Measurements from ENCODE around the gene APBB1IP. TPM values are rescaled to one million over a fixed set of nuclear protein-coding genes. Genes with fewer than 3 reads are reported as not detected.

The APBB1IP gene
- total RNA-seq, 3 donors from 2014 or later = 3.5 to 30.1 (median 6.2) TPM

DNA sequence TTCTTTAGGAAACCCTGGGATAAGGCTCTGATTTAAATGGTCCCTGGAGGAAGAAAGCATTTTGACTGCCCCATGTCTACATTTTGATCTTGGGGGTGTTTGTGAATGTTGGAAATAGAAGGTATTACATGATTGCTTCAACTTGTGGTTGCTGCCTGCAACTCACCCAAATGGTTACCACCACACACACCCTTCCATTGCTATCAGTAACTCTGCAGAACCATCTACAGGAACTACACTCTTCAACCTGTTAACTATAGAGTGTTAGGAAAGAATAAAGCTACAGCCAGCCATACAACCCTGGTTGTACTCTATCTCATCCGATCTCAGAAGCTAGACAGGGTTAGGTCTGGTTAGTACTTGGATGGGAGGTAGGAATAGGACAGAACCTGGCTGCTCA lies 71.2 kb downstream of the APBB1IP start:
- no peaks in the 10 kb centered on the region for H3K4me1 ChIP-seq
- H3K27me3 ChIP-seq = no peaks in the 10 kb centered on the region

DNA sequence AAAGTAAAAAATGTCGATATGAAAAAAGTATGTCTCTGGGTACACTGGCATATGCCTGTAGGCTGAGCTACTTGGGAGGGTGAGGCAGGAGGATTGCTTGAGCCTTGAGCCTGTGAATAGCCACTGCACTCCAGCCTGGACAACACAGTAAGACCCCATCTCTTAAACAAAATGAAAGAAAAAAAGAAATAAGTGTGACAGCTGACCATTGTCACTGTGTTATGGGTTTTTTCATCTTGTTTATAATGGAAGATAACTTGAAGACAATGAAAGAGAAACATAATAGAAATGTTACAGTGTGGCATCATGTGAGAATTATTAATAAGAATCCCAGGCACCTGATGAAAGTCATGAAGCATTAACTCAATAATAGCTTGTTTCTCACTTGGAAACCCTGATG lies 75.0 kb downstream of the APBB1IP start:
- H3K27me3 ChIP-seq = peaks cover 0 to 3% of the 10 kb centered on the region in 2 donors
- TF ChIP-seq POLR2A (IDR thresholded peaks at IDR 0.05) (no peak), POLR2AphosphoS5 (IDR thresholded peaks at IDR 0.05) (no peak)
- TF ChIP-seq, protein P1, sequence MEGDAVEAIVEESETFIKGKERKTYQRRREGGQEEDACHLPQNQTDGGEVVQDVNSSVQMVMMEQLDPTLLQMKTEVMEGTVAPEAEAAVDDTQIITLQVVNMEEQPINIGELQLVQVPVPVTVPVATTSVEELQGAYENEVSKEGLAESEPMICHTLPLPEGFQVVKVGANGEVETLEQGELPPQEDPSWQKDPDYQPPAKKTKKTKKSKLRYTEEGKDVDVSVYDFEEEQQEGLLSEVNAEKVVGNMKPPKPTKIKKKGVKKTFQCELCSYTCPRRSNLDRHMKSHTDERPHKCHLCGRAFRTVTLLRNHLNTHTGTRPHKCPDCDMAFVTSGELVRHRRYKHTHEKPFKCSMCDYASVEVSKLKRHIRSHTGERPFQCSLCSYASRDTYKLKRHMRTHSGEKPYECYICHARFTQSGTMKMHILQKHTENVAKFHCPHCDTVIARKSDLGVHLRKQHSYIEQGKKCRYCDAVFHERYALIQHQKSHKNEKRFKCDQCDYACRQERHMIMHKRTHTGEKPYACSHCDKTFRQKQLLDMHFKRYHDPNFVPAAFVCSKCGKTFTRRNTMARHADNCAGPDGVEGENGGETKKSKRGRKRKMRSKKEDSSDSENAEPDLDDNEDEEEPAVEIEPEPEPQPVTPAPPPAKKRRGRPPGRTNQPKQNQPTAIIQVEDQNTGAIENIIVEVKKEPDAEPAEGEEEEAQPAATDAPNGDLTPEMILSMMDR (IDR thresholded peaks at IDR 0.05) = no peak
- no peaks in the 10 kb centered on the region for H3K36me3 ChIP-seq
- no peak overlapping the region for H3K27ac ChIP-seq
- no peaks in the 10 kb centered on the region for H3K4me1 ChIP-seq
- peaks cover 6 to 20% of the 10 kb centered on the region in 2 donors for H3K9me3 ChIP-seq
- no peak for DNase-seq (ENCODE audit: low spot score in 2 of 2)
- H3K4me3 ChIP-seq = no peak overlapping the region
- intact Hi-C loops (cut with DNase I; ENCODE audit: low total_unique reads) = no loop called here

More for the DNA sequence above, 71.2 kb downstream of the APBB1IP start:
- intact Hi-C loops (cut with DNase I; ENCODE audit: low total_unique reads) = no loop called here
- no peak for DNase-seq (ENCODE audit: low spot score in 2 of 2)
- H3K9me3 ChIP-seq = peaks cover 6 to 20% of the 10 kb centered on the region in 2 donors
- TF ChIP-seq, protein P1 (IDR thresholded peaks at IDR 0.05) = no peak
- no peak for TF ChIP-seq POLR2AphosphoS5 (IDR thresholded peaks at IDR 0.05)
- TF ChIP-seq POLR2A (IDR thresholded peaks at IDR 0.05) = no peak
- no peak overlapping the region for H3K4me3 ChIP-seq
- H3K36me3 ChIP-seq = no peaks in the 10 kb centered on the region
- H3K27ac ChIP-seq = no peak overlapping the region

DNA sequence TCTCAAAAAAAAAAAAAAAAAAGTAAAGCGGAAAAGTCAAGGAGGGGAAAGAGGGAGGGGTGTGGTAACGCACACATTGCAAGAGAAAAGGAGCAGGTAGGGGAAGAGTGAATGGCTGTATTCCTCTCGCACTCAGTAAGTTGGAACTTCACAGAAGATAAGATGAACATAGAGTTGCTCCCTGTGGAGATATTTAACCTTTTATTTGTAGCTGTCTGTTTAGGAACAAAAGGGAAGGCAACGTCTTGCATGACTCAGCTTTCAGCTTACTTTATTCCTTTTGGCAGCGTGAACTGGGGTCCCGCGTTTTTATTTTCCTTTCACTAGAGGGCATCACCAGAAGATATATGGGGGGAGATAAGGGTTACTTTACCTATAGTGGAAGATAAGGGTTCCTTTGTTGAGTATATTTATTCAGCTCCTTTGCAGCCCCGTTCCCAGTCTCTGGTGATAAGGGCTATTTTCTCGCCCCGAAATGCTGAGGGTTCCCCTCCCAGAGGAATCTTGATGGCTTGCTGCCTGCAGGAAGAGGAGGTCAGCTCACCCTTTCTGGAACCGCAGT lies 78.5 kb downstream of the APBB1IP start:
- peaks cover 6 to 14% of the 10 kb centered on the region in 2 donors for H3K9me3 ChIP-seq
- H3K4me1 ChIP-seq = no peaks in the 10 kb centered on the region
- TF ChIP-seq, protein P1 (IDR thresholded peaks at IDR 0.05) = no peak
- TF ChIP-seq POLR2A (IDR thresholded peaks at IDR 0.05) (no peak), POLR2AphosphoS5 (IDR thresholded peaks at IDR 0.05) (no peak)
- peaks cover 0 to 3% of the 10 kb centered on the region in 2 donors for H3K27me3 ChIP-seq
- no peak overlapping the region for H3K27ac ChIP-seq
- intact Hi-C loops (cut with DNase I; ENCODE audit: low total_unique reads) = no loop called here
- no peaks in the 10 kb centered on the region for H3K36me3 ChIP-seq
- no peak for DNase-seq (ENCODE audit: low spot score in 2 of 2)
- H3K4me3 ChIP-seq = no peak overlapping the region

DNA sequence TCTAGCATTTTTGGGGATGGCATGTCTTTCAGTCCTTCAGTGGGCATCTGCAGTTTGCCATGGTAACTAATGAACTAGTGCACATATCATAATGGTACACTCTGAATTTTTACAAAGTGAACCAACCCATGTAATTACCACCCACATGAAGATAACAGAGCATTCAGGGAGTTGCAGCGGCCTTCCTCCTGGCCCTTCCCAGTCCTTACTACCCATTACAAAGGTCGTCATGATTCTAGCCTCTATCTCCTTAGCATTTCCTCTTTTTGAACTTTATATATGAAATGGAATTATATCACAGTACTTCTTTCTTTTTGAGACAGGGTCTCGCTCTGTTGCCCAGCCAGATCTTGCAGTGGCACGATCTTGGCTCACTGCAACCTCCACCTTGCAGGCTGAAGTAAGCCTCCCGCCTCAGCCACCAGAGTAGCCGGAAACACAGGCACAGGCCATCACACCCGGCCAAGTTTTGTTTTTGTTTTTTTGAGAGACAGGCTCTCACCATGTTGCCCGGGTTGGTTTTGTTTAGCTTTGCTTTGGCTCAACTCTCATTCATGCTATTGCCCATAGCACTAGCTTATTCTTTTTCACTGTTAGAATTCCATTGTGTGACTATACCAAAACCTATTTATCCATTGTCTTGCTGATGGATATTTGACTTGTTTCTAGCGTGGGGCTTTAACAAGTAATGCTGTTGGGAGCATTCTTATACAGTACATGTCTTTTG lies 79.2 kb downstream of the APBB1IP start:
- Histone ChIP-seq H3K36me3 (no peaks in the 10 kb centered on the region), H3K4me3 (no peak overlapping the region), H3K4me1 (no peaks in the 10 kb centered on the region), H3K9me3 (peaks cover 6 to 14% of the 10 kb centered on the region in 2 donors), H3K27me3 (peaks cover 0 to 3% of the 10 kb centered on the region in 2 donors), H3K27ac (no peak overlapping the region)
- TF ChIP-seq POLR2A (IDR thresholded peaks at IDR 0.05) = no peak
- no peak for TF ChIP-seq POLR2AphosphoS5 (IDR thresholded peaks at IDR 0.05)
- TF ChIP-seq, protein P1 (IDR thresholded peaks at IDR 0.05) = no peak
- DNase-seq (ENCODE audit: low spot score in 2 of 2) = no peak
- intact Hi-C loops (cut with DNase I; ENCODE audit: low total_unique reads) = no loop called here

DNA sequence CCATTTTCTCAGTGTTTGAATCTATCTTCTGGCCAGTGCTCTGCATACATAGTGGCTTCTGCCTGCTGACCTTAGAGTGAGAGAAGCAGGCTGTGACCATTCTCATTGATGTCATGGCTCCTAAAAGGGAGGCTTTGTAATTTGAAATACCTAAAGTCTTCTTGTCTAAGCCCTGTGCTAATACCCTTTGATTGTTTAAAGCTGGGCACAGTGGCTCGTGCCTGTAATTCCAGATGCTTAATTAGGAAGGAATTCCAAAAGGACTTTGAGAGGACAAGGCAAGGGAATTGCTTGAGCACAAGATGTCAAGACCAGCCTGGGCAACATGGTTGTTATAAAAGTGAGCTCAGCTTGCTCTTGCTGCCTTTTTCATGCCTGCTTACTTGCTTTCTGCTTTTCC lies 81.7 kb downstream of the APBB1IP start:
- intact Hi-C loops (cut with DNase I; ENCODE audit: low total_unique reads) = no loop called here

More for the DNA sequence above, 81.7 kb downstream of the APBB1IP start:
- no peak for DNase-seq (ENCODE audit: low spot score in 2 of 2)
- Histone ChIP-seq H3K4me3 (no peak overlapping the region), H3K27me3 (peaks cover 0 to 3% of the 10 kb centered on the region in 2 donors), H3K9me3 (peaks cover 0 to 5% of the 10 kb centered on the region in 2 donors), H3K4me1 (no peaks in the 10 kb centered on the region), H3K36me3 (no peaks in the 10 kb centered on the region), H3K27ac (no peak overlapping the region)
- TF ChIP-seq, protein P1 (IDR thresholded peaks at IDR 0.05) = no peak
- TF ChIP-seq POLR2AphosphoS5 (IDR thresholded peaks at IDR 0.05) (no peak), POLR2A (IDR thresholded peaks at IDR 0.05) (no peak)
